Thyroid gland (tissue), 4 donors: ENCODE measurements around the gene PLEKHA5.

Experiments
- POLR2A ChIP-seq, 2 donors: fragments of 450-650 bp; IDR thresholded peaks; one replicate each; pipeline ENCODE4 v1.6.1; 2017; ENCODE audit warnings: antibody characterized with exemption in 2 of 2, mild to moderate bottlenecking in 2 of 2, moderate library complexity in 1 of 2
- TF ChIP-seq, protein P1 (sequence below), 6 experiments: fragments of 200-600 bp in 3 of 6; fragments of 450-650 bp in 3 of 6; sonication (generic) in 3 of 6; IDR thresholded peaks; one replicate each; pipeline ENCODE4 v1.5.1; 2016 to 2019; ENCODE audit warnings: antibody characterized with exemption in 6 of 6, mild to moderate bottlenecking in 2 of 6, inconsistent platforms in 1 of 6, moderate library complexity in 1 of 6

DNA sequence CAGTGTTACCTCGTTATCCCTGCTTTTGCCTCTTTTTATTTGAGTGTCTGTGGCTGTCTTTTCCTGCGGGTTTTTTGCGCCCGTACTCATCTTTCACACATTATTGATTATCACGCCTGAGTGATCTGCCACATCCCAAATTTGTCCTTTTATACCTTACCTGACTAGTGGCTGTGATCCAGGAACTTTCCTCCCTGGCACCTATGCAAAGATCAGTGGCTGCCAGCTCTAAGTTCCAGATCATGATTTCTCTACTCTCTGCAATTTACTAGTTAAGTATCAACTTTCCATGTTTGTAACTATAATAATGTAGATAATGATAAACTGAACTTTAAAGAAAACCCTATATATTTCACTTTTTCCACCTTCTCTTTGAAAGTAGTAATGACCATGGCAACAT is 36.9 kb downstream of the PLEKHA5 start:
- TF ChIP-seq, protein P1, sequence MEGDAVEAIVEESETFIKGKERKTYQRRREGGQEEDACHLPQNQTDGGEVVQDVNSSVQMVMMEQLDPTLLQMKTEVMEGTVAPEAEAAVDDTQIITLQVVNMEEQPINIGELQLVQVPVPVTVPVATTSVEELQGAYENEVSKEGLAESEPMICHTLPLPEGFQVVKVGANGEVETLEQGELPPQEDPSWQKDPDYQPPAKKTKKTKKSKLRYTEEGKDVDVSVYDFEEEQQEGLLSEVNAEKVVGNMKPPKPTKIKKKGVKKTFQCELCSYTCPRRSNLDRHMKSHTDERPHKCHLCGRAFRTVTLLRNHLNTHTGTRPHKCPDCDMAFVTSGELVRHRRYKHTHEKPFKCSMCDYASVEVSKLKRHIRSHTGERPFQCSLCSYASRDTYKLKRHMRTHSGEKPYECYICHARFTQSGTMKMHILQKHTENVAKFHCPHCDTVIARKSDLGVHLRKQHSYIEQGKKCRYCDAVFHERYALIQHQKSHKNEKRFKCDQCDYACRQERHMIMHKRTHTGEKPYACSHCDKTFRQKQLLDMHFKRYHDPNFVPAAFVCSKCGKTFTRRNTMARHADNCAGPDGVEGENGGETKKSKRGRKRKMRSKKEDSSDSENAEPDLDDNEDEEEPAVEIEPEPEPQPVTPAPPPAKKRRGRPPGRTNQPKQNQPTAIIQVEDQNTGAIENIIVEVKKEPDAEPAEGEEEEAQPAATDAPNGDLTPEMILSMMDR (IDR thresholded peaks at IDR 0.05) = no peak
- no peak for TF ChIP-seq POLR2A (IDR thresholded peaks at IDR 0.05)
